ENCODE data around the gene KMT2C.

The KMT2C gene

GRCh38 chr7:152140067-152140466, 295.7 kb downstream of the KMT2C start:
- DNase-seq (ENCODE audit: low read depth in 2 of 2), result no peak

GRCh38 chr7:152137476-152138025, 298.3 kb downstream of the KMT2C start:
- DNase-seq (ENCODE audit: low read depth in 2 of 2), result no peak

GRCh38 chr7:152136686-152137085, 299.1 kb downstream of the KMT2C start:
- DNase-seq (ENCODE audit: low read depth in 2 of 2), result peak; percentile 0 to 3

GRCh38 chr7:152133804-152134203, 302.0 kb downstream of the KMT2C start:
- no peak for DNase-seq (ENCODE audit: low read depth in 2 of 2)

GRCh38 chr7:152132812-152133211, 303.0 kb downstream of the KMT2C start:
- no peak for DNase-seq (ENCODE audit: low read depth in 2 of 2)

GRCh38 chr7:152131981-152132494, 303.8 kb downstream of the KMT2C start:
- no peak for DNase-seq (ENCODE audit: low read depth in 2 of 2)

- no peak for DNase-seq (ENCODE audit: low read depth in 2 of 2)
Measured at GRCh38 chr7:152130658-152131590, 304.9 kb downstream of the KMT2C start.

- DNase-seq (ENCODE audit: low read depth in 2 of 2), result no peak
Measured at GRCh38 chr7:152129682-152130081, 306.1 kb downstream of the KMT2C start.

- no peak for DNase-seq (ENCODE audit: low read depth in 2 of 2)
Measured at GRCh38 chr7:152128741-152129461, 306.9 kb downstream of the KMT2C start.

GRCh38 chr7:152128252-152128651, 307.6 kb downstream of the KMT2C start:
- DNase-seq (ENCODE audit: low read depth in 2 of 2), result no peak

GRCh38 chr7:152127229-152127628, 308.6 kb downstream of the KMT2C start:
- DNase-seq (ENCODE audit: low read depth in 2 of 2), result no peak

- DNase-seq (ENCODE audit: low read depth in 2 of 2), result no peak
Measured at GRCh38 chr7:152126741-152127140, 309.1 kb downstream of the KMT2C start.

GRCh38 chr7:152122540-152122939, 313.3 kb downstream of the KMT2C start:
- no peak for DNase-seq (ENCODE audit: low read depth in 2 of 2)

- no peak for DNase-seq (ENCODE audit: low read depth in 2 of 2)
Measured at GRCh38 chr7:152121432-152121831, 314.4 kb downstream of the KMT2C start.

GRCh38 chr7:152120776-152121175, 315.0 kb downstream of the KMT2C start:
- DNase-seq (ENCODE audit: low read depth in 2 of 2), result no peak

- DNase-seq (ENCODE audit: low read depth in 2 of 2), result no peak
Measured at GRCh38 chr7:152120210-152120609, 315.6 kb downstream of the KMT2C start.

- DNase-seq (ENCODE audit: low read depth in 2 of 2), result no peak
Measured at GRCh38 chr7:152117356-152117755, 318.4 kb downstream of the KMT2C start.

- no peak for DNase-seq (ENCODE audit: low read depth in 2 of 2)
Measured at GRCh38 chr7:152115021-152115718, 320.6 kb downstream of the KMT2C start.

GRCh38 chr7:152112829-152113228, 323.0 kb downstream of the KMT2C start:
- no peak for DNase-seq (ENCODE audit: low read depth in 2 of 2)

- no peak for DNase-seq (ENCODE audit: low read depth in 2 of 2)
Measured at GRCh38 chr7:152108359-152108758, 327.4 kb downstream of the KMT2C start.

- DNase-seq (ENCODE audit: low read depth in 2 of 2), result no peak
Measured at GRCh38 chr7:152107945-152108344, 327.9 kb downstream of the KMT2C start.

- DNase-seq (ENCODE audit: low read depth in 2 of 2), result no peak
Measured at GRCh38 chr7:152106990-152107389, 328.8 kb downstream of the KMT2C start.
